ELF-1 (cell line): Measurements from ENCODE around the gene TMEM135.
"Not testable (repeated sequence)": the region's sequence is repeated elsewhere in the genome, so short reads cannot be mapped to it uniquely, and the experiment has no call there.

Source experiments
- DNase-seq: peaks from one replicate; pipeline ENCODE4 v3.0.0-alpha.2; 2016; ENCODE audit warnings: low read depth, low spot score

TMEM135 gene

GRCh38 chr11:87141980-87142514 is 104.3 kb downstream of the TMEM135 start:
- DNase-seq, result peak; percentile 76

GRCh38 chr11:87142594-87142993 is 104.9 kb downstream of the TMEM135 start:
- DNase-seq, result no peak

DNA sequence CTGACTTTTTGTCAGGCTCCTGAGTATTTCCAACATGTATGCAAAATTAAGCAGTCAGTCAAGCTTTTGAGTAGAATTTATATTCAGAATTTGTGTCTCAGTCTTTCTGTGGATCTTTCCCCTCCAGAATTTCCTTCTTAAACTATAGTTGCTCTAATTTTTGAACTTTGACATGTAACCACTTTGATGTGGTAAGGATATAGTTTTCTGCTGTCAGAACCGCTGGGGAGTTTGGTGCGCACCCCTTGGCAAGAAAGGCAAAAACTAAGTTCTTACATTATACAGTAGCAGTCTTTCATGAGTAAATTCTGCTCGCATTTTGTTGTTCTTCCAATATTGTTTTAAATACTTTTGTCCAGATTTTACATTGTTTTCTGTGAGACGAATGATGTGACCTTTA is 105.9 kb downstream of the TMEM135 start:
- DNase-seq, result no peak

DNA sequence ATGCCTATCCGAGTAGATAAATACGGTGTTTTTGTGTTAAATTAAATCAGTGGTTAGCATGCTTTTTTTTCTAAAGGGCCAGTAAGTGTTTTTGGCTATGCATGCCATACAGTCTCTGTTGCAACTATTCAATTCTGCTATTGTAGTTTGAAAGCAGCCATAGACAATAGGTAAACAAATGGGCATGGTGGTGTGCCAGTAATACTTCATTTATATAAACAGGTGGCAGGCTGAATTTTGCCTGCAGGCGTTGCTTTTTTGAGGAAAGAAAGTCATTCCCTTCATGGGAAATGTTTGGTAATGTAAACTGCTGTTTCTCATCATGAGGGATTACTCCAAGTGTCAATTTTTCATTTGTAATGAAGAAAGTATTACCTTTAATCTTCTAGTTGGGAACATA is 106.5 kb downstream of the TMEM135 start:
- DNase-seq, result no peak

GRCh38 chr11:87148749-87149148 is 111.0 kb downstream of the TMEM135 start:
- DNase-seq, result no peak

DNA sequence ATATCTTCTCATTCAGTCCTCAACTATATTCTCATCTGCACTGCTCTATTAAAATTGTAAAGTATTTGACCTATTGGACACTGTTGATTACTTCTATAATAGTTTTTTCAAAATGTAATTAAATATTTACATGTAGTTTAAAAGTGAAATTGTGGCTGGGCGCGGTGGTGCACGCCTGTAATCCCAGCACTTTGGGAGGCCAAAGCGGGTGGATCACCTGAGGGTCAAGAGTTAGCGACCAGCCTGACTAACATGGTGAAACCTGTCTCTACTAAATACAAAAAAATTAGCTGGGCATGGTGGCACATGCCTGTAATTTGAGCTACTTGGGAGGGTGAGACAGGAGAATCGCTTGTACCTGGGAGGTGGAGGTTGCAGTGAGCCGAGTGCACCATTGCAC is 112.0 kb downstream of the TMEM135 start:
- not testable (repeated sequence) for DNase-seq

- no peak for DNase-seq
These were observed 113.2 kb downstream of the TMEM135 start for GRCh38 chr11:87150936-87151335.

DNA sequence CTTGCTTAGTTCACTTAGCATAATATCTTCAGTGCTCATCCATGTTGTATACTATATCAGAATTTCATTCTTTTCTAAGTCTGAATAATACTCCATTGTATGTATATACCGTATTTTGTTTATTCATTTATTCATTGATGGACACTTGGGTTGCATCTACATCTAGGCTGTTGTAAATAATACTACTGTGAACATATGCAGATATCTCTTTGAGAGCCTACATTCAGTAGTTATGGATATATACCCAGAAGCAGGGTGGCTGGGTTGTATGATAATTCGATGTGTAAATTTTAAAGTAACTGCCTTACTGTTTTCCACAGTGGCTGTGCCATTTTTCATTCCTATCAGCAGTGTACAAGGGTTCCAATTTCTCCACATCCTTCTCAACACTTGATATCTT is 116.5 kb downstream of the TMEM135 start:
- no peak for DNase-seq

DNA sequence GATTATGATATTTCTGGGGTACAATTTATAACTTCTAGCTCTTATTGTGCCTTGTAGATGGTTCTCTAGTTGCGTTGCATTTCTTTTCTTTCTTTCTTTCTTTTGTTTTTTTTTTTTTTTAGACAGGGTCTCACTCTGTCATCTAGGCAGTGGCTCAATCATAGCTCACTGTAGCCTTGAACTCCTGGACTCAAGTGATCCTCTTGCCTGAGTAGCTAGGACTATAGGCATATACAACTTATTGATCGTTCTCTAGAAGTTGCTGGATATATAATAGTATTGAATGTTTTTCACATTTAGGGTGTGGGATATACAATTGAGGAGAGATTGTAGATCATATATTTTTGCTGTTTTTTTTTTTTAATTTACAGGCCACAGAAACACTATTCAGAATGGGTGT is 119.2 kb downstream of the TMEM135 start:
- no peak for DNase-seq

- not testable (repeated sequence) for DNase-seq
These were observed 131.3 kb downstream of the TMEM135 start for GRCh38 chr11:87169076-87169475.

GRCh38 chr11:87173185-87174039 is 135.7 kb downstream of the TMEM135 start:
- DNase-seq, result no peak

DNA sequence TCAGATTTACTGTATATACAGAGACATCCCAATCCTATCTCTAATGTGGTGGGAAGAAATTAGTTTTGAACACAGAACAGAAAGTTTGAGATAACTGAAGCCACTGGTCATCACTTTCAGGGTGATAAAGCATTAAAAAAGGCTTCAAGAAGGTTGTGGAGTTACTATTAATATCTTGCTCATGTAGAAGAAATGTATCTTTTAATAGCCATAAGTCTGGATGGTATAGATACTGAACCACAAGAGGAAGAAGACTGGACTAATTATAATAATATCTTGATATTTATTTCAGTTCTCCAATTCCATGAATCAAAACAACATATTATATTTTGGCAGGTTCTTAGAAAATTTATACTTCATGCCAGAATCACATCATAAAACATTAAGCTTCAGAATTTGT is 137.1 kb downstream of the TMEM135 start:
- no peak for DNase-seq

- DNase-seq, result peak; percentile 21
These were observed 138.3 kb downstream of the TMEM135 start for GRCh38 chr11:87176044-87176443.

DNA sequence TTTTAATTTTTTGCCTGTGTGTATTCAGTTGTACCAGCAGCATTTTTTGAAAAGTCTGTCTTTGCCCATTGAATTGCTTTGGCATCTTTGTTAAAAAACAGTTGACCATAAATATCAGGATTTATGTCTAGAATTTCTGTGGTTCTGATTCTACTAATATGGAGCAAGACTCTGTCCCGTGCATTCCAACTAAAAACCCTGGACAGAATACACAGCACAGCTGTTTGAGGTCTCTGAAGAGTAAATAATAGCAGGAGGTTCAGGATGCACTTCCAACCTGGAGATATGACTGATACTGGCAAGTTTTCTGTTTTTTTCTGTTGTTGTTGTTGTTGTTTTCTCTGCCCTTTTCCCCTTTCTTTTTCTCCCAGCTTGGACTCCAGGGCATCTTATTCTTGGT is 141.9 kb downstream of the TMEM135 start:
- DNase-seq, result no peak

GRCh38 chr11:87180742-87181141 is 143.0 kb downstream of the TMEM135 start:
- no peak for DNase-seq

- DNase-seq, result no peak
These were observed 143.4 kb downstream of the TMEM135 start for GRCh38 chr11:87181143-87181542.

GRCh38 chr11:87185228-87185627 is 147.5 kb downstream of the TMEM135 start:
- no peak for DNase-seq

DNA sequence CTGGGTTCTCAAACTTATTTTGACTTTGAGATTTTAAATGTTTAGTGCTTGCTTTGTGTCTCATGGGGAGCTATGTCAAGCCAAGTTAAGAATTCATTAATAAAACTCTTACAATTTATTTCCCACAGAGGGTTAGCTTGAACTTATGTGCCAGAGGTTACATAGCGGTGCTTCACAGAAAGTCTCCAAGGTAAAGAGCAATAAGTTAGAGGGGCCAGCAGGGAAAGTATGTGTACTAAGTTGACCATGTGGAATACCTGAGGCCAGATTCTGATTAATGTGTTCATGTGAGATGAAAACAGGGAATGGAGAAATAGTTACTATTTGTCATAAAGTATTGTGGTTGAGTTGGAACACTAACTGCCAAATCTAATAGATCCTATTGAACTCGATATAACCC is 149.3 kb downstream of the TMEM135 start:
- no peak for DNase-seq

DNA sequence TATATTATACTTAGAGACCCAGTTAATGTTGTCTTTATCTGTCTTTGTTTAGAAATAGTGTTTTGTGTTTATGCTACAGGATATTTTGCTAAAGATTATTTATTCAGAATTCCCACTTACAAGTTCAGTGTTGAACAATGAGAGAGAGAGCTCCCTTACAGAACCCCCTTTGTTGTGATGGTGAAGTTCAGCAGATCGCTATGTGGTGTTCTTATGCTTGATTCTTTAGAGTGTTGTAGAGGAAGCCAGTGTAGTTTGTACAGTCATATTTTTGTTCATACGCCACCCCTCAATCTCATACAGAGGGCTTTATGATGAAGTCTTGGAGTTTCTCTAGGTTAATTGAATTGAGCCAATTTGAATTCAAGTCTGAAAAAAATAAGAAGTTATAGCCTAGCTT is 150.2 kb downstream of the TMEM135 start:
- DNase-seq, result no peak

DNA sequence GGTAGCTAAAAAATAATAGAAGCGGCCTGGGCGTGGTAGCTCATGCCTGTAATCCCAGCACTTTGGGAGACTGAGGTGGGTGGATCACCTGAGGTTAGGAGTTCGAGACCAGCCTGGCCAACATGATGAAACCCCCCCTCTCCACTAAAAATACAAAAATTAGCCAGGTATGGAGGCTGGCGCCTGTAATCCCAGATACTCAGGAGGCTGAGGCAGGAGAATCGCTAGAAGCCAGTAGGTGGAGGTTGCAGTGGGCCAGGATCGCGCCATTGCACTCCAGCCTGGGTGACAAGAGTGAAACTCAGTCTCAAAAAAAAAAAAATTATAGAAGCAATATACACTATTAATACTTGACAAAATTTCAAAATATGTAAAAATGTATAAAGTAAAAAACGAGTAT is 150.7 kb downstream of the TMEM135 start:
- DNase-seq, result not testable (repeated sequence)

DNA sequence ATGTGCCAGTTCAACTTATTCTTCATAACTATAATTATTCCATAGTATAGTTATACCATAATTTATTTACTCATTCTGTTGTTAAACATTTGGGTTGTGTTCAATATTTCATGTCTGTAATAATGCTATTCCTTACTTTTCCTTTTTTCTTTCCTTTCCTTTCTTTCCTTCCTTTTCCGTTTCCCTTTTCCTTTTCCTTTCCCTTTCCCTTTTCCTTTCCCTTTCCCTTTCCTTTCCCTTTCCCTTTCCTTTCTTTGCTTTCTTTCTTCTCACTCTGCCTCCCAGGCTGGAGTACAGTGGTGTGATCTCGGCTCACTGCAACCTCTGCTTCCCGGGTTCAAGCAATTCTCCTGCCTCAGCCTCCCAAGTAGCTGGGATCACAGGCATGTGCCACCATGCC is 151.2 kb downstream of the TMEM135 start:
- DNase-seq, result not testable (repeated sequence)

DNA sequence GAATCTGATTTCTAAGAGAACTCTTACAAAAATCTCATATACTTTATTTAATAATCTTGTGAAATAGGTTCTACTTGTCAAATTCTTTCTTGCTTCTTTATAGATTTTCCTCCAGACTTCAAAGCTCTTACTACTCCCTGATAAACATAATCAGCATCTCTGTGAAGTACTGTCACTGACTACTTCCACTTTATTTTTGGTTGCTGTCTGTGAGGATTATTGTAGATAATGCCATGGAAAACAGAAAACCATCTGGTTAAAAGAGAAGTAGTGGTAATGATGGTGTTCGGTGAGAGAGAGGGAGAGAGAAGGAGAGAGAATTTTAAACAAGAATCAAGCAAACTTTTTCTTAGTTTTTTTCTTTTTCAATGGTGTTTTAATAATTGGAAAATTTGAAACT is 152.3 kb downstream of the TMEM135 start:
- DNase-seq, result no peak

DNA sequence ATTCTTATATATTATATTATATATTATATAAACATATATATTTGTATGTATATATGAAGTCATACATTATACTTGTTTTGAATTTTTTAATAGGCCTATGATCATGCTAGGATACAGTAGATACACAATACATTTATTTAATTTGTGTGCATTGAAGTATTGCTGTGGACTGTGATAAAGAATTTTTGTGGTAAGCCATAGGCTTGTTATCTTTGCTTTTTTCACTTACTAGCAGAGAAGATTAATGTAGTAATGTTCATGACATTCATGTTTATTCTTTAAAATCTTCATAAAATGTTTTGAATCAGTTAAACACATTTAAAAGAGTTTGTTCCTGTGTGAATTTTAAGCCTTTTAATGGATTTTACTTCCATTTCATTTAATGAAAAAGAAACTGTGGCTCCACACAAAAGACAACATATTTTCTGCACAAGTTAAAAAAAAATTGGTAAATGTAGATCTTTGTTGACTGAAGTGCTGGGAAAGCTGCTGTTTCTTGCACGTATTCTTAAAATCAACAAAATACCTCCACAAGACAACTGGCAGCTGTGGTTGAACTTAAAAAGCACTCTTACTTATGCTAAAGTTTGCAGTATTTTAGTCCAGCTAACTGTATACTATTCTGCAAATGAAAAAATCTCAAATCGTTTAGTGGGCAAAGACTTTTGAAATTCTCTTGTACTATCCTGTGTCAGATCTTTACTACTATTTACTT is 156.2 kb downstream of the TMEM135 start:
- DNase-seq, result no peak
